GM12878 (cell line): ENCODE data around the gene SORCS2. TPM values are rescaled to one million over a fixed set of nuclear protein-coding genes. Genes with fewer than 3 reads are reported as not detected.

Source experiments
- ATF7 ChIP-seq: fragments of 450-650 bp; IDR thresholded peaks from 2 replicates; pipeline ENCODE4 v1.6.1; 2016; ENCODE audit warnings: low read depth, mild to moderate bottlenecking
- CHD1 ChIP-seq: IDR thresholded peaks from 2 replicates; pipeline ENCODE4 v1.6.1; 2012; ENCODE audit warnings: low read depth, low read length, improper control_type of control experiment
- E4F1 ChIP-seq: fragments of 450-650 bp; IDR thresholded peaks from 2 replicates; pipeline ENCODE4 v1.6.1; 2018; ENCODE audit warnings: borderline replicate concordance, mild to moderate bottlenecking; ENCODE audit not compliant: partially characterized antibody
- IKZF1 ChIP-seq: fragments of 450-650 bp; conservative IDR thresholded peaks from 2 replicates; pipeline ENCODE4 v1.6.1; 2017; ENCODE audit warnings: antibody characterized with exemption, mild to moderate bottlenecking
- JUND ChIP-seq: IDR thresholded peaks from 2 replicates; pipeline ENCODE4 v1.6.1; 2012; ENCODE audit warnings: low read depth, mild to moderate bottlenecking, low read length, improper control_type of control experiment, moderate library complexity
- POLR2AphosphoS2 ChIP-seq: IDR thresholded peaks from 2 replicates; pipeline ENCODE4 v1.6.1; 2011; ENCODE audit warnings: low read depth, mild to moderate bottlenecking, low read length, improper control_type of control experiment, moderate library complexity
- PRDM15 ChIP-seq: fragments of 450-650 bp; formaldehyde crosslinking; IDR thresholded peaks from 2 replicates; pipeline ENCODE4 v1.4.0; 2020; ENCODE audit warnings: mild to moderate bottlenecking, moderate library complexity
- REST ChIP-seq: IDR thresholded peaks from 2 replicates; pipeline ENCODE4 v1.6.1; 2012; ENCODE audit warnings: mild to moderate bottlenecking, low read depth, low read length
- SUPT20H ChIP-seq: IDR thresholded peaks from 2 replicates; pipeline ENCODE4 v1.6.1; 2011; ENCODE audit warnings: low read depth, mild to moderate bottlenecking, low read length, moderate library complexity, borderline replicate concordance; ENCODE audit not compliant: control insufficient read depth
- polyA plus RNA-seq, 11 experiments: library from polyadenylated mRNA; depleted of rRNA in 4 of 11; unstranded in 6 of 11; stranded (reverse) in 5 of 11; fragments of >200 nt; fragmentation: Nextera tagmentation in 4 of 11; fragmentation: Illumina TruSeq in 1 of 11; extraction: Ambion mirVana in 4 of 11; extraction: Trizol in 1 of 11; gene quantifications; 1 replicate in 1 of 11; 2 replicates in 10 of 11; pipeline versions ENCODE4 v1.2.1 to v1.2.3, GENCODE V29; 2011 to 2016; ENCODE audit warnings: inconsistent platforms in 2 of 11, missing spikeins in 2 of 11, low read depth in 1 of 11
- total RNA-seq, 4 experiments: library from RNA; depleted of rRNA in 3 of 4; stranded (reverse); fragments of >200 nt in 3 of 4; fragmentation: Illumina TruSeq in 1 of 4; extraction: Trizol in 1 of 4; gene quantifications; 2 replicates each; pipeline versions ENCODE4 v1.2.1 to v1.2.3, GENCODE V29; 2013 to 2021
- TF ChIP-seq, protein P1 (sequence below): IDR thresholded peaks from 2 replicates; pipeline ENCODE4 v1.6.1; 2011; ENCODE audit warnings: borderline replicate concordance, low read depth, mild to moderate bottlenecking, moderate library complexity, mixed read lengths, low read length; ENCODE audit not compliant: insufficient read depth; ENCODE audit errors: extremely low read length

SORCS2 gene
- total and polyA plus RNA-seq, 10 of the 15 experiments (the other 5 are each of a cell fraction or from before 2014, with no cell fraction given): 0.01 to 0.15 (median 0.05) TPM; not detected in 5

DNA sequence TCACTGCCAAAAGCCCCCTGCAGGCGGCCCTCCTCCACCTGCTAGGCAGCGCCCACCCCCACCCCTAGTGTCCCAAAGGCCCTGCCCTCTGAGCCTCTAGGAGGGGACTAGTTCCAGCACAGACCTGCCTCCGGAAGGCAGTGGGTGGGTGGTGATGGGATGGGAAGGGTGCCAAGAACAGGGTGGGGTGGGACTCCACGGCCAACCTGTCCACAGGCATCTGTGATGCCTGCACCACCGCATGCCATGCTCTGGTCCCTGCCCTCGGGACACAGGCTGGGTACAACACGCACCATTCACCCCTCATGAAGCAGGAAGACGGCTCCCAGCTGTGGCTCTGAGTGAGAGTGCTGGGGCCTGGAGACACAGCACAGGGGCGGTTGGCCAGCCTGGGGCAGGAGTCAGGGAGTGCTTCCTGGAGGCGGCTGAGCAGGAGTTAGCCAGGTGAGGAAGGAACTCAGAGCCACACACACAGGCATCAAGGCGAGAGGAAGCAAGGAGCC is 485.5 kb downstream of the SORCS2 start (continued):
- no peak for TF ChIP-seq REST
- no peak for TF ChIP-seq CHD1
- no peak for TF ChIP-seq POLR2AphosphoS2
- TF ChIP-seq, protein P1, sequence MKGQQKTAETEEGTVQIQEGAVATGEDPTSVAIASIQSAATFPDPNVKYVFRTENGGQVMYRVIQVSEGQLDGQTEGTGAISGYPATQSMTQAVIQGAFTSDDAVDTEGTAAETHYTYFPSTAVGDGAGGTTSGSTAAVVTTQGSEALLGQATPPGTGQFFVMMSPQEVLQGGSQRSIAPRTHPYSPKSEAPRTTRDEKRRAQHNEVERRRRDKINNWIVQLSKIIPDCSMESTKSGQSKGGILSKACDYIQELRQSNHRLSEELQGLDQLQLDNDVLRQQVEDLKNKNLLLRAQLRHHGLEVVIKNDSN: no peak
- TF ChIP-seq JUND: no peak
- no peak for TF ChIP-seq PRDM15 (CRISPR knock-in tag)
- no peak for TF ChIP-seq IKZF1
- TF ChIP-seq SUPT20H: no peak
- no peak for TF ChIP-seq ATF7
- TF ChIP-seq E4F1: no peak
